ENCODE results near the gene MAST4.

The MAST4 gene

GRCh38 chr5:66702426-66702825 lies 106.2 kb downstream of the MAST4 start:
- no peak for DNase-seq

- DNase-seq: peak; percentile 25
These were observed 108.7 kb downstream of the MAST4 start for GRCh38 chr5:66704790-66705425.

DNA sequence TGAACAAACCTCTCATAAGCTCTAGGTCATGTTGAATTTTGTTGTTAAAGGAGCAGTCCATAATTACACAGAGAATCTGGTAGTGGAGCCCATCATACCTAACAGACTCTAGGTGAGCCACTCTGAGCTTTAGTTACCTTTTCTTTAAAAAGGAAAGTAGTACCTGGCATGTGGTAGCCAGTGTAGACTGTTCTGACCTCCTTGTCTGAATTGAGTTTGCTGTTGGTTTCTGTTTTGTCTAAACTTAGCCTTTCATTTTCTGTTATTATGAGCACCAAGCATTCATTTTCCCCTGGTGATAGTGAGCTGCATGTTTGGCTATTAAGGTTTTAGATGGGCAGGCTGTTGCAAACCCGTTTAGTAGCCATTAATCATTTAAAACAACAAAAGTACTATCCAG lies 112.2 kb downstream of the MAST4 start:
- DNase-seq: peak; percentile 16

GRCh38 chr5:66710557-66711088 lies 114.4 kb downstream of the MAST4 start:
- DNase-seq: no peak

- DNase-seq: peak; percentile 81
These were observed 117.8 kb downstream of the MAST4 start for GRCh38 chr5:66713998-66714397.

DNA sequence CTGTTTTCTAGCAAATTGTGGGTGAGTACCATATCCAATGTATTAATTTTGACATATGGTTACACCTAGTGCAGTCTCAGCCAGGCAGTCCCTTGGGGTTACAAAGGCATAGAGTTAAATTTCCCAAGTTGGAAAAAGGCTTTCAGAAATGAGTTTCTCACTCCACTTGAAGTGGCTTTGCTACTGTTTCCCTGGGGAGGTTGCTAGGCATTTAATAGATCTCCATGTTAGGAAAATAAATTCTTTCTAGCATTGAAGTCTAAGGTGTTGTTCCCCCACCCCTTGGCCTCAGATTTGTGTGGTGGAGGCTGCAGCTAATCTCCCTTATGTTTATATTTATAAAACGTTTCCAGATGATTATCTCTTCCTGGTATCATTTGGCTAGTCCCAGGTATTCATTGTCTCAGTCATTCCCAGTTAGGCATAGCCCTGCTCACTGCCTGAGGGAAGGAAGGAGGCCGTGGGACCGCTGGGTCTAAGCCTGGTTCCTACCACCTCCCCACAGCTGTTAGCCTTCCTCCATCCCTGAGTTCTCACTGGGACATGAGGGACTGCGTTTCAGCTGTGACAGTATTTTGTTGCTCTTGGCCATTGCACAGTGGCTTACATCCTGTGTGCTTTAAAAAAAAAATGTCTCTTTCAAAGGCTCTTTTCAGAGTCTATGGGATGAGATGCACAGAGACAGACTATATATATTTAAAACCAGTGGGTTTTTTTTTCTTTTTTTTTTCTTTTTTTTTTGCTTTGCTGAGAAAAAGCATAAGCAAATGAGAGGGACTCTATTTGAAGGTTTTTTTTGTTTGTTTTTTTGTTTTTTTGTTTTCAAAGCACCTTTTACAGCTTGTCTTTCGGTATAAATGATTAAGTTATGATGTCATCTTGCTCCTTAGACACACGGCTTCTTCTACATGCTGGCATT lies 121.5 kb downstream of the MAST4 start:
- peak; percentile 96 for DNase-seq

- peak; percentile 32 for DNase-seq
These were observed 122.3 kb downstream of the MAST4 start for GRCh38 chr5:66718374-66719002.

- DNase-seq: peak; percentile 91
These were observed 124.6 kb downstream of the MAST4 start for GRCh38 chr5:66720780-66721179.

DNA sequence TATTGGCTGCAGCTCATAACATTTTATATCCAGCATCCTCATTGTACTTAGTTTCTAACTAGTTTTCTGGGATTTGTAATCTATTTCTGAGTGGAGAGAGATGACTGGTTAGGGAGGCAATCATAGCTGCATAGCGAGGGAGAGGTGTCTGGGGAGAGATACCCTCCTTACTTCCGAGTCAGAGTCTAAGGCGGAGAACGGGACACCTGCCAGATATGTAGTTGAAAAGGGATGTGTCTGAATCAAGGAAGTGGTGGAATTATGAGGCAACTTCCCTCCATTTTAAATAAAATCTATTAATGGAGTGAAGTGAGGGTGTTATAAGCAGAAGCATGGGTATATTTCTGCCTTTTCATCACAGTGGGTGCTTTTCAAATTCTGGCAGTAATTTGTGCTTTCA lies 126.5 kb downstream of the MAST4 start:
- DNase-seq: peak; percentile 27

DNA sequence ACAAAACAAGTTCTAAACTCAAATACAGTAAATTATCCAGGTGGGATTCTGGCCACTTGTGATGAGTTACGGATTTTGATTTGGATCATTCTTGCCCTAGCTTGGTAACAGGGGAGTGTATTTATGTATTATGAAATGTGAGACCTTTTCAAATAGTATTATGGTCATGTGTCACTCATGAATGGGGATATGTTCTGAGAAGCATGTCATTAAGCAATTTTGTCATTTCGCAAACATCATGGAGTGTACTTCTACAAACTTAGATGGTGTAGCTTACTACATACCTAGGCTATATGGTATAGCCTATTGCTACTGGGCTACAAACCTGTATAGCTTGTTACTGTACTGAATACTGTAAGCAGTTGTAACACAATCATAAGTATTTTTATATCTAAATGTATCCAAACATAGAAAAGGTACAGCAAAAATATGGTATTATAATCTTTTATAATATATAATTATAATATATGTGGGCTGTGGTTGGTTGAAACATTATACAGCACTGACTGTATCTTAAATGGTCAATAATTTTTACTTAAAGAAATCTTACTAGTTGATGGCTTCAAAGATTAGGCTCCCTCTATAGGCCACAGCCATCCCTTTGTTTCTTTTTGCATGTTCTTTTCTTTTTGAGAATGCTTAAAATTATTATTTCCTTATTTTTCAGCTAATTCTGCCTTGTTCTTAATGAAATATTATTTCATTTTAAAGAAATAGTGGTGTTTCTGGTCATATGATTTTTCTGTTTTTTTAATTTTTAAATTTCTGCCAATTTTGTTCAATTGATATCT lies 128.4 kb downstream of the MAST4 start:
- DNase-seq: peak; percentile 41

DNA sequence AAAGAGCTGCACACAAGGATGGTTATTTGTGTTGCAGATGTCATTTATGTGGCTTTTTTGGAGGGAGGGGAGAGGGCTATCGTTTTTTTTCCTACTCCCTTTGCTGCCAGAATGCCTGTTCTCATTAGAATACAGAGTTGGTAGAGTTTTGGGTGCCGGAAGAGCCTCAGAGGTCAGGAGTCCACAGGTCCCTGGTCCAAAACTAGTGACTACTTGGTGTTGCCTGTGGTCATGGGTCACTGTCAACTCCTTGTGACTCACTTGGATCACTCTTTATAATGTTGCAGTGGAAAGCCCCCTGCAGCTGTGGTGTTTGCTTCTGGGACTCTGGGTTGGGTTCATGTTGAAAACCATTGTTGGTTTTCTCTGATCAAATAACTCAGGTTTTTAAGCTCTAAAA lies 131.4 kb downstream of the MAST4 start:
- no peak for DNase-seq

DNA sequence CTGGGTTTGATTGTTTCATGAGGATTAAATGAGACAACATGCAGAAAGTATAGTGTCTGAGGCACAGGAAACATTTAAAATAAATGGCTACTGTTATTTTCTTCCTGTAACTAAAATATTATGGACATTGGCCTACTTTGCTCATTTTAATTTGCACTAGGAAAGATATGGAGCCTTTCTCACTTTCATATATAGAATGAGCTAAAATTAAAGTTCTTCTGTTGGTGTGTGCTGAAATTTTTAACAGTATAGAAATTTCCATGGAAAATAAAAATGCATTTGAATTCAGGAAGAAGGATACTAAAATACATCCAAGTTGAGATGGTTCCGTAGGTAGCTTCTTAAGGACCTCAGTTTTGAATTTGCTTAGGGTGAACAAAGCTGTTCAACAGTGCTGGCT lies 131.9 kb downstream of the MAST4 start:
- DNase-seq: no peak

GRCh38 chr5:66737096-66737495 lies 140.9 kb downstream of the MAST4 start:
- no peak for DNase-seq

DNA sequence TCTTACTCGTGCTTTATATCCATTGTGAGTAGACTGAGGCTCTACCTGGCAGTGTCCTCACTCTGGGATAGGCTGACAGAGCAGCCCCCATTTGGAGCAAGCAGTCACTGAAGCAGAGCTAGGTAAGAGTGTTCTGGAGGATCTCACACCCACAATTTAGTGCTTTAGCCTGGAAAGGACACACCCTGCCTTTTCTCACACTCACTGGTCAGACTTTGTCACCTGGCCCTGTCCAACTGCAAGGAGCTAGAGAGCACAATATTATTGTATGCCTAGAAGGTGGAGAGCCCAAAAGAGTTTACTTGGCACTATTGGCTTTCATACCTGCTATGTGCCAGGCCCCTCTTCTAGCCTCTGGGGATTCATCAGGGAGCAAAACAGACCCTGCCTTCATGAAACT lies 141.9 kb downstream of the MAST4 start:
- no peak for DNase-seq

GRCh38 chr5:66739021-66739420 lies 142.8 kb downstream of the MAST4 start:
- no peak for DNase-seq

DNA sequence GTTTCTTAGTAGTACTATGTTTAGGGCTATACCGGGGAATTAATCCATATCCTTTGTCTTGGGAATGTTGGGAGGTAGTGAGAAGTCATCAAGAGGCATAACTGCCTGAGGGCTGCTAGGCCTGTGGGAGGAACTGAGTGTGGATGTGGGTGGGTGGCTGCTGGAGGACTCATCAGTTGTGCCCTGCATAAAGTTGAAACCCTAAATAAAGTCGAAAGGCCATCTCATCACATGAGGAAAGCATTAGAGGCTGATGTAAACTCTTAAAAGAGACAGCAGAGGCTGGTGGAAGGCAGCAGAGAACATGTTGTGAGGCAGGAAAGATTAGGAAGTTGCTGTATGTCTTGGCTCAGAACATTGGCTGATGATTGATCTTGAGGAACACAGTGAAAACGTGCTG lies 143.8 kb downstream of the MAST4 start:
- DNase-seq: no peak

DNA sequence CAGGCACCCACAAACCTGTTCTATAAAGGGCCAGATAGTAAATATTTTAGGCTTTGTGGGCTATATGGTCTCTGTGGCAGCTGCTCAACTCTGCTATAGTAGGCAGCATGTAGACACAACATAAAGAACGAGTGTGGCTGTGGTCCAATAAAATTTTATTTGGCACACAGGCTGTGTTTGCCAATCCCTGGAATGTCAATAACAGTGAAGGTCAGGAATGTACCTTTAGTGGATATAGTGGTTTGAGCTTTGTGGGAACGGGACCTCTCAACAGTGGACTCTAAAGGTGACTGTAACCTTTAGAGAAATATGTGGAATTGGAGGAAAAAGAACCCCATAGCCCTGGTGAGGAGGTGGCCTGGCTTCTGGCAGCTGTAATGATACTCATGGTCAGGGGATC lies 145.2 kb downstream of the MAST4 start:
- DNase-seq: peak; percentile 65

DNA sequence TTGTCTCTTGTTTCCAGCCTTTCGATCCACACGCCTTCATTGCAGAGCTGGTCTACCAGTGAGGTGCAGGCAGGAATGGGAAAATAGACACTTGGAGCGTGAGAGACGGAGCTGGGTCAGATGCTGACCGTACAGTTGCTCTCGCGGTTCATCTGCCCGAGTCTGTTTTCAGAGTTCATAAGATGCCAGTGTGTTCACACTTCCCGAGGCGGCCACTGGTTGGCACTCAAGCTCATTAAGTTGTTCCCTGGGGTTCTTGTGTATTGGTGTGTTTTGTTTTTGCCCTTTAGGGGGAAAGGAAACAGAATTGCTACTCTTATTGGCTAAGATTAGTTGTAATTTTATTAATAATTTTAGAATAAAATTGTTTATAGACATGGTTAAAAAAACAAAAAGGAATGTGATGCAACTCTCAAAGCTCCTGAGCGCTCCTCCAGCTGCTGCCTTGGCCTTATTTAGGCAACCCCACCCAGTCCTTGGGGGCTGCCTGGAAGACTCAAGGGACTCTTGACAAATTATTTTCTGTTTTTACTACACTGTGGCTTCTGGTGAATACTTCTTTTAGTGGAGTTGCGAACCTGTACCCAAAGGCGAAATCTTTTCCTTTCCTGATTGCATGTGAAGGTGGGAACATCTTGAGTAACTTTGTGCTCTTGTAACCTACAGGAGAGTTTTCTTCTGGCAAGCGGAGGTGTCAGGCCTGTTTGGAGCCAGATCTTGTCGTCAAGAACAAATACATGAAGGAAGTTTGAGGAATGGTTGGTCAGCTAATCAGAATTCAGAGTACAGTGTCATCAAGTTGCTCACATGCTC lies 146.1 kb downstream of the MAST4 start:
- peak; percentile 67 for DNase-seq

DNA sequence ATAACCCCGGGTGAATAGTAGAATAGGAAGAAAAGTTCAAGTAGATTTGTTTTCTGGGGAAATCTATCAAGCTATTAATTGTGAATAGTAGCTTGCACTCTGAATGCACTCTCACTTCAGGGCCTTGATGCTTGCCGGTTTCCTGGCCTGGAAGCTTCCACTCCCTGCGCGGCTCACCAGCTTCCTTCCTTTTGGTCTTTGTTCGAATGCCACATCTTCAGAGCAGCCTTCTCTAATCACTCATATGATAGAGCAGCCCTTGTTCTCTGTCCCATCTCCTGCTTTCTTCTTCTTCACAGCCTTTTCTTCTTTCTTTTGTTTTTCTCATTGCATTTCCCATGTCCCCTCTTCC lies 146.7 kb downstream of the MAST4 start:
- no peak for DNase-seq

GRCh38 chr5:66743344-66743743 lies 147.2 kb downstream of the MAST4 start:
- no peak for DNase-seq

DNA sequence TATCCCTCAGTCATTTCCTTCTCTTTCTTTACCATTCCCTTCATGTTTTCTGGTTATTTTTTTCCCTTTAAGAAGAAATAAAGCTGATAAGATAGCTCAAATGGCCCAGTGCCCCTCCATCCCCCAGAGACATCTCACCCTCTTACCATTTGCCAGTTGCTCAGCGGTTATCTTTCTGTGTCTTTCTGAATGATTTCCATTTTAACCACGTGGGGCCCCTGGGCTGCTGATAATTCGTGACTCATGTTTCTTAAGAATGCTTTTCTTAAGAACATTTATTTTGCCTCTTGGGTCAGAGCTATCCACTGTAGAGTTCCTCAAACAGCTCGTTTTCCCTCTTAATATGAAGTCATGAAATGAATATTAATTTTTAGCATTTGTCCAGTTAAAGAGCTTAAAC lies 147.8 kb downstream of the MAST4 start:
- no peak for DNase-seq

GRCh38 chr5:66745297-66745696 lies 149.1 kb downstream of the MAST4 start:
- DNase-seq: no peak
